Measurements from ENCODE around the gene COPG2.

Gene COPG2

GRCh38 chr7:130463553-130464434 is 204.8 kb downstream of the COPG2 start:
- FAIRE-seq (no peak), DNase-seq (ENCODE audit: insufficient read length, low spot score) (no peak)
- no peak for TF ChIP-seq CTCF (IDR thresholded peaks at IDR 0.05; ENCODE audit: insufficient read depth, missing control alignments)

- FAIRE-seq (no peak), DNase-seq (ENCODE audit: insufficient read length, low spot score) (no peak)
- no peak for TF ChIP-seq CTCF (IDR thresholded peaks at IDR 0.05; ENCODE audit: insufficient read depth, missing control alignments)
Observed at GRCh38 chr7:130461272-130461671, 207.3 kb downstream of the COPG2 start.

- TF ChIP-seq CTCF (IDR thresholded peaks at IDR 0.05; ENCODE audit: insufficient read depth, missing control alignments), result no peak
Observed at GRCh38 chr7:130458257-130458656, 210.3 kb downstream of the COPG2 start.

More at GRCh38 chr7:130458257-130458656, 210.3 kb downstream of the COPG2 start:
- DNase-seq (ENCODE audit: insufficient read length, low spot score) (no peak), FAIRE-seq (no peak)
